Measurements from ENCODE around the gene RCSD1.

GRCh38 chr1:167630568-167631385 is 745 bp downstream of the RCSD1 start:
- TF ChIP-seq POLR2A (IDR thresholded peaks at IDR 0.05; ENCODE audit: low read depth, low read length) (peak; percentile 50), POLR2AphosphoS5 (IDR thresholded peaks at IDR 0.05; ENCODE audit: low read depth, low read length) (peak; percentile 79)

Data from GM12892 (cell line).